ENCODE data around the gene AGBL4.

DNA sequence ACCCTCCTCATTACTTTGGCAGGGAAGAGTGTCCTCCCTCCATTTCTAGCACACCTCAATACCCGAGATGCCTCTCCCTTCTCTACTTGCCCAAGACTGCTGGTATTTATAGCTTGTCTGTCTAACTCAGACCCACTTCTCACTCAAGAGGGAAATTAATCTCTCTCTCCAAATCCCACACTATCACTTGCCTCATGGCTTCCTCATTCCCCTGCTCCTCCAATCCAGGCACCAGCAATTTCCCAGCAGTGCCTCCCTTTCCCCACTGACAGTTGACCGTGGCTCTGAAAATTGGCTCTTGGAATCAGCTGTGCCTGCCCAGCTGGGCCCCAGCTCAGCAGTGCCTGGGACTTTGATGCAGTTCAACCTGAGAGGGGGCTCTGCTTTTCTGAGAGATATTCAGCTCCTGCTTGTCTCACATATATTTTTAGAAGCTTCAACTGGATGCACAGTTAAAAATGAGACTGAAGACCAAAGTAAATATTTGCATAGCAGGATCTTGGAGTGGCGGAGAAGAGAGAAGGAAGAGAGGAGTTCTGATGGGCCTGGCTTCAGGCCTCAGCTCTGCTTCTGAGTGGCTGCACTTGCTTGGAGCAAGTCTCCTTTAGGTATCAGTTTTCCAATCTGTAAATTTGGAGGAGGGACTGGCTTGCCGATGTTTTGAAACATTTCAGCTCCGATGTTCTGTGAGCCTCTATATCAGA is 1470.7 kb downstream of the AGBL4 start:
- TF ChIP-seq KLF13 (CRISPR knock-in tag; IDR thresholded peaks at IDR 0.05) (no peak), BRCA1 (CRISPR knock-in tag; IDR thresholded peaks at IDR 0.05) (no peak), ELF4 (CRISPR knock-in tag; IDR thresholded peaks at IDR 0.05; ENCODE audit: borderline replicate concordance) (no peak), GLI4 (CRISPR knock-in tag; IDR thresholded peaks at IDR 0.05; ENCODE audit: borderline replicate concordance) (no peak), NR2C2 (CRISPR knock-in tag; IDR thresholded peaks at IDR 0.05; ENCODE audit: borderline replicate concordance) (no peak), NR3C1 (CRISPR knock-in tag; IDR thresholded peaks at IDR 0.05) (no peak), TAF15 (IDR thresholded peaks at IDR 0.05; ENCODE audit: low read depth, low read length, poor library complexity, severe bottlenecking) (no peak)
- TF ChIP-seq, protein P1, sequence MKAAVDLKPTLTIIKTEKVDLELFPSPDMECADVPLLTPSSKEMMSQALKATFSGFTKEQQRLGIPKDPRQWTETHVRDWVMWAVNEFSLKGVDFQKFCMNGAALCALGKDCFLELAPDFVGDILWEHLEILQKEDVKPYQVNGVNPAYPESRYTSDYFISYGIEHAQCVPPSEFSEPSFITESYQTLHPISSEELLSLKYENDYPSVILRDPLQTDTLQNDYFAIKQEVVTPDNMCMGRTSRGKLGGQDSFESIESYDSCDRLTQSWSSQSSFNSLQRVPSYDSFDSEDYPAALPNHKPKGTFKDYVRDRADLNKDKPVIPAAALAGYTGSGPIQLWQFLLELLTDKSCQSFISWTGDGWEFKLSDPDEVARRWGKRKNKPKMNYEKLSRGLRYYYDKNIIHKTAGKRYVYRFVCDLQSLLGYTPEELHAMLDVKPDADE (CRISPR knock-in tag; IDR thresholded peaks at IDR 0.05) = no peak
- TF ChIP-seq, protein P2, sequence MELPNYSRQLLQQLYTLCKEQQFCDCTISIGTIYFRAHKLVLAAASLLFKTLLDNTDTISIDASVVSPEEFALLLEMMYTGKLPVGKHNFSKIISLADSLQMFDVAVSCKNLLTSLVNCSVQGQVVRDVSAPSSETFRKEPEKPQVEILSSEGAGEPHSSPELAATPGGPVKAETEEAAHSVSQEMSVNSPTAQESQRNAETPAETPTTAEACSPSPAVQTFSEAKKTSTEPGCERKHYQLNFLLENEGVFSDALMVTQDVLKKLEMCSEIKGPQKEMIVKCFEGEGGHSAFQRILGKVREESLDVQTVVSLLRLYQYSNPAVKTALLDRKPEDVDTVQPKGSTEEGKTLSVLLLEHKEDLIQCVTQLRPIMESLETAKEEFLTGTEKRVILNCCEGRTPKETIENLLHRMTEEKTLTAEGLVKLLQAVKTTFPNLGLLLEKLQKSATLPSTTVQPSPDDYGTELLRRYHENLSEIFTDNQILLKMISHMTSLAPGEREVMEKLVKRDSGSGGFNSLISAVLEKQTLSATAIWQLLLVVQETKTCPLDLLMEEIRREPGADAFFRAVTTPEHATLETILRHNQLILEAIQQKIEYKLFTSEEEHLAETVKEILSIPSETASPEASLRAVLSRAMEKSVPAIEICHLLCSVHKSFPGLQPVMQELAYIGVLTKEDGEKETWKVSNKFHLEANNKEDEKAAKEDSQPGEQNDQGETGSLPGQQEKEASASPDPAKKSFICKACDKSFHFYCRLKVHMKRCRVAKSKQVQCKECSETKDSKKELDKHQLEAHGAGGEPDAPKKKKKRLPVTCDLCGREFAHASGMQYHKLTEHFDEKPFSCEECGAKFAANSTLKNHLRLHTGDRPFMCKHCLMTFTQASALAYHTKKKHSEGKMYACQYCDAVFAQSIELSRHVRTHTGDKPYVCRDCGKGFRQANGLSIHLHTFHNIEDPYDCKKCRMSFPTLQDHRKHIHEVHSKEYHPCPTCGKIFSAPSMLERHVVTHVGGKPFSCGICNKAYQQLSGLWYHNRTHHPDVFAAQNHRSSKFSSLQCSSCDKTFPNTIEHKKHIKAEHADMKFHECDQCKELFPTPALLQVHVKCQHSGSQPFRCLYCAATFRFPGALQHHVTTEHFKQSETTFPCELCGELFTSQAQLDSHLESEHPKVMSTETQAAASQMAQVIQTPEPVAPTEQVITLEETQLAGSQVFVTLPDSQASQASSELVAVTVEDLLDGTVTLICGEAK (IDR thresholded peaks at IDR 0.05) = no peak
- TF ChIP-seq, protein P2 (CRISPR knock-in tag; IDR thresholded peaks at IDR 0.05) = no peak
- TF ChIP-seq, protein P3, sequence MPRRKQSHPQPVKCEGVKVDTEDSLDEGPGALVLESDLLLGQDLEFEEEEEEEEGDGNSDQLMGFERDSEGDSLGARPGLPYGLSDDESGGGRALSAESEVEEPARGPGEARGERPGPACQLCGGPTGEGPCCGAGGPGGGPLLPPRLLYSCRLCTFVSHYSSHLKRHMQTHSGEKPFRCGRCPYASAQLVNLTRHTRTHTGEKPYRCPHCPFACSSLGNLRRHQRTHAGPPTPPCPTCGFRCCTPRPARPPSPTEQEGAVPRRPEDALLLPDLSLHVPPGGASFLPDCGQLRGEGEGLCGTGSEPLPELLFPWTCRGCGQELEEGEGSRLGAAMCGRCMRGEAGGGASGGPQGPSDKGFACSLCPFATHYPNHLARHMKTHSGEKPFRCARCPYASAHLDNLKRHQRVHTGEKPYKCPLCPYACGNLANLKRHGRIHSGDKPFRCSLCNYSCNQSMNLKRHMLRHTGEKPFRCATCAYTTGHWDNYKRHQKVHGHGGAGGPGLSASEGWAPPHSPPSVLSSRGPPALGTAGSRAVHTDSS (CRISPR knock-in tag; conservative IDR thresholded peaks at IDR 0.05) = no peak
- TF ChIP-seq, protein P4, sequence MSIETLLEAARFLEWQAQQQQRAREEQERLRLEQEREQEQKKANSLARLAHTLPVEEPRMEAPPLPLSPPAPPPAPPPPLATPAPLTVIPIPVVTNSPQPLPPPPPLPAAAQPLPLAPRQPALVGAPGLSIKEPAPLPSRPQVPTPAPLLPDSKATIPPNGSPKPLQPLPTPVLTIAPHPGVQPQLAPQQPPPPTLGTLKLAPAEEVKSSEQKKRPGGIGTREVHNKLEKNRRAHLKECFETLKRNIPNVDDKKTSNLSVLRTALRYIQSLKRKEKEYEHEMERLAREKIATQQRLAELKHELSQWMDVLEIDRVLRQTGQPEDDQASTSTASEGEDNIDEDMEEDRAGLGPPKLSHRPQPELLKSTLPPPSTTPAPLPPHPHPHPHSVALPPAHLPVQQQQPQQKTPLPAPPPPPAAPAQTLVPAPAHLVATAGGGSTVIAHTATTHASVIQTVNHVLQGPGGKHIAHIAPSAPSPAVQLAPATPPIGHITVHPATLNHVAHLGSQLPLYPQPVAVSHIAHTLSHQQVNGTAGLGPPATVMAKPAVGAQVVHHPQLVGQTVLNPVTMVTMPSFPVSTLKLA (IDR thresholded peaks at IDR 0.05) = no peak
- TF ChIP-seq, protein P5, sequence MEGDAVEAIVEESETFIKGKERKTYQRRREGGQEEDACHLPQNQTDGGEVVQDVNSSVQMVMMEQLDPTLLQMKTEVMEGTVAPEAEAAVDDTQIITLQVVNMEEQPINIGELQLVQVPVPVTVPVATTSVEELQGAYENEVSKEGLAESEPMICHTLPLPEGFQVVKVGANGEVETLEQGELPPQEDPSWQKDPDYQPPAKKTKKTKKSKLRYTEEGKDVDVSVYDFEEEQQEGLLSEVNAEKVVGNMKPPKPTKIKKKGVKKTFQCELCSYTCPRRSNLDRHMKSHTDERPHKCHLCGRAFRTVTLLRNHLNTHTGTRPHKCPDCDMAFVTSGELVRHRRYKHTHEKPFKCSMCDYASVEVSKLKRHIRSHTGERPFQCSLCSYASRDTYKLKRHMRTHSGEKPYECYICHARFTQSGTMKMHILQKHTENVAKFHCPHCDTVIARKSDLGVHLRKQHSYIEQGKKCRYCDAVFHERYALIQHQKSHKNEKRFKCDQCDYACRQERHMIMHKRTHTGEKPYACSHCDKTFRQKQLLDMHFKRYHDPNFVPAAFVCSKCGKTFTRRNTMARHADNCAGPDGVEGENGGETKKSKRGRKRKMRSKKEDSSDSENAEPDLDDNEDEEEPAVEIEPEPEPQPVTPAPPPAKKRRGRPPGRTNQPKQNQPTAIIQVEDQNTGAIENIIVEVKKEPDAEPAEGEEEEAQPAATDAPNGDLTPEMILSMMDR (CRISPR knock-in tag; IDR thresholded peaks at IDR 0.05) = no peak
